HG03159 (cell line): ENCODE measurements around the gene SNCA.

Experiments
- ATAC-seq: cut with Tn5 transposase; IDR thresholded peaks from one replicate; pipeline ENCODE4 v1.9.1; 2021; ENCODE audit warnings: mild to moderate bottlenecking, moderate library complexity; ENCODE audit not compliant: unreplicated experiment

The SNCA gene

GRCh38 chr4:89757154-89757719 is 79.7 kb downstream of the SNCA start:
- no peak for ATAC-seq

- no peak for ATAC-seq
These were observed 81.7 kb downstream of the SNCA start for GRCh38 chr4:89755220-89755619.

- ATAC-seq, result no peak
These were observed 82.4 kb downstream of the SNCA start for GRCh38 chr4:89754531-89754930.

GRCh38 chr4:89753601-89754066 is 83.3 kb downstream of the SNCA start:
- ATAC-seq, result no peak

GRCh38 chr4:89752932-89753598 is 83.9 kb downstream of the SNCA start:
- no peak for ATAC-seq

- ATAC-seq, result no peak
These were observed 85.5 kb downstream of the SNCA start for GRCh38 chr4:89751416-89751815.

GRCh38 chr4:89746377-89746776 is 90.6 kb downstream of the SNCA start:
- ATAC-seq, result no peak

- no peak for ATAC-seq
These were observed 91.3 kb downstream of the SNCA start for GRCh38 chr4:89745708-89746107.

- no peak for ATAC-seq
These were observed 92.0 kb downstream of the SNCA start for GRCh38 chr4:89744914-89745313.

GRCh38 chr4:89741768-89742167 is 95.2 kb downstream of the SNCA start:
- no peak for ATAC-seq

- no peak for ATAC-seq
These were observed 97.5 kb downstream of the SNCA start for GRCh38 chr4:89739311-89739988.

- ATAC-seq, result no peak
These were observed 99.1 kb downstream of the SNCA start for GRCh38 chr4:89737888-89738287.

GRCh38 chr4:89733946-89734345 is 103.0 kb downstream of the SNCA start:
- no peak for ATAC-seq

GRCh38 chr4:89727238-89727637 is 109.7 kb downstream of the SNCA start:
- no peak for ATAC-seq

GRCh38 chr4:89725268-89725667 is 111.7 kb downstream of the SNCA start:
- no peak for ATAC-seq

GRCh38 chr4:89724716-89725115 is 112.2 kb downstream of the SNCA start:
- ATAC-seq, result no peak

- no peak for ATAC-seq
These were observed 113.9 kb downstream of the SNCA start for GRCh38 chr4:89723096-89723495.

- ATAC-seq, result no peak
These were observed 114.4 kb downstream of the SNCA start for GRCh38 chr4:89722517-89722916.

GRCh38 chr4:89720981-89721380 is 116.0 kb downstream of the SNCA start:
- no peak for ATAC-seq

- no peak for ATAC-seq
These were observed 117.3 kb downstream of the SNCA start for GRCh38 chr4:89719536-89720090.

GRCh38 chr4:89716893-89717292 is 120.1 kb downstream of the SNCA start:
- ATAC-seq, result no peak

- ATAC-seq, result no peak
These were observed 121.3 kb downstream of the SNCA start for GRCh38 chr4:89715631-89716030.
